ENCODE results near the gene BCDIN3D.

The BCDIN3D gene

DNA sequence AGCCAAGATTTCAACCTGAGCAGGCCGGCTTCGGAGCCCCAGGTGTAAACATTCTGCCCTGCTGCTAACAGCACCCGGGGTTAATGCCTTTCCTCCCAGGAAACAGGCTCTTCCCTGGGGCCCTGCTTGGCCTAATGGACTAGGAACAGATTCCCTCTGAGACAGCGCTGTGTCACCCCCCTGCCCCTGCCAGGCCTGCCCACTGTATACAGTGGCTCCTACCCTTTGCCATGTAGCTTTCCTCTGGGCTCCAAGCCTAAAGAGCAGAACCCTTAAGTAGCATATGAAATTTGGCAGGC lies 28.3 kb upstream of the BCDIN3D start:
- no peak overlapping the region for H3K27ac ChIP-seq (ENCODE audit: insufficient read depth in 1 of 2, low read depth in 1 of 2, low read length in 2 of 2, poor library complexity in 1 of 2, severe bottlenecking in 2 of 2)
- no peak overlapping the region for H3K4me3 ChIP-seq (ENCODE audit: control insufficient read depth in 1 of 7, extremely low read depth in 1 of 7, insufficient read depth in 4 of 7, low read depth in 2 of 7, low read length in 6 of 7)
- no peak for DNase-seq
- H3K36me3 ChIP-seq (ENCODE audit: control insufficient read depth in 4 of 4, insufficient read depth in 4 of 4, low read length in 3 of 4) = no peaks in the 10 kb centered on the region
- ChIA-PET POLR2A (no interaction called here), CTCF (interaction anchor here (0.7 to 6.0 kb wide), 3 partner anchors 24 to 89 kb away, joined by 3 to 24 read pairs (median 4); partner anchors contain the start of gene AQP5)
- peaks cover 0 to 5% (median 0%) of the 10 kb centered on the region in 5 experiments for H3K27me3 ChIP-seq (replicated peaks in 2 of 5; ENCODE audit: control insufficient read depth in 4 of 5, insufficient read depth in 5 of 5, low read length in 4 of 5)
- no peaks in the 10 kb centered on the region for H3K9me3 ChIP-seq (ENCODE audit: control extremely low read depth in 1 of 5, control insufficient read depth in 4 of 5, insufficient read depth in 2 of 5, low read depth in 1 of 5, low read length in 4 of 5)
- H3K4me1 ChIP-seq (ENCODE audit: control extremely low read depth in 1 of 4, control insufficient read depth in 4 of 4, insufficient read depth in 4 of 4, low read length in 3 of 4) = peaks cover 0 to 32% (median 19%) of the 10 kb centered on the region in 4 experiments
- 100% methylated on average over 3 of the region's 4 CpGs for WGBS (ENCODE audit: insufficient coverage)

DNA sequence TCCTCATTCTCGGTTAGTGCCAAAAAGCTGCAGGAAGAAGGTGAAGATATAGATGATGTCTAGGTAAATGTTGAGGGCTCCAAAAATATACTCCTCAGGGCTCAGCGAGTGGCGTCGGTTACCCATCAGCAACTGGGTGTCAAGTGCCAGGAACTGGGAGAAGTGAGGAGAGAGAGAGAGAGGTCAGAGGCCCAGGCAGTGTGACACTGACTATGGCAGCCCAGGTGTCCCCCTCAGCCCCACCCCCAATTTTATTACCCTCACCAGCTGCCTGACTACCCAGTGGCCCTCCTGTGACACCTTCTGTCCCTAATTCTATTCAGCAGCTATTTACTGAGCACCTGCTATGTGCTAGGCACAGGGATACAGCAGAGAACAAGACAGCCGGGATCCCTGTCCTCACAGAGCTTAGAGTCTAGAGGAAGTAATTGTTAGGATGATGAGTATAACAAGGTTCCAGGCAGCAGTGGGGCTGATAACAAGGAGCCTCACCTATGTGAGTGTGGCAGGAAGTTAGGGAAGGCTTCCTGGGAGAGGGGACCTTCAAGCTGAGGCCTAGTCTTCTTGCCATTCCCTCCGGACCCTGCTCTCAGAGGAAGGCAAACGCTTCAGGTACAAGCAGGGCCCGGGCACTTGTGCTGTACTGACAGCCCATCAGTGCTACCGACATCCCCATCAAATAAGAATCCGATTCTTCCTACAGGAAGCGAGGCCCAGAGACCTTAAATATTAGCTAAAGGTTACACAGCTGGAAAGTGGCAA lies 27.8 kb upstream of the BCDIN3D start:
- ChIA-PET POLR2A (no interaction called here), CTCF (interaction anchor here (0.7 to 6.0 kb wide), 5 partner anchors 11 to 89 kb away, joined by 3 to 24 read pairs (median 3); partner anchors contain the start of gene AQP5)
- Histone ChIP-seq H3K4me3 (ENCODE audit: control insufficient read depth in 1 of 7, extremely low read depth in 1 of 7, insufficient read depth in 4 of 7, low read depth in 2 of 7, low read length in 6 of 7) (no peak overlapping the region), H3K9me3 (ENCODE audit: control extremely low read depth in 1 of 5, control insufficient read depth in 4 of 5, insufficient read depth in 2 of 5, low read depth in 1 of 5, low read length in 4 of 5) (no peaks in the 10 kb centered on the region), H3K27ac (ENCODE audit: insufficient read depth in 1 of 2, low read depth in 1 of 2, low read length in 2 of 2, poor library complexity in 1 of 2, severe bottlenecking in 2 of 2) (no peak overlapping the region), H3K27me3 (replicated peaks in 2 of 5; ENCODE audit: control insufficient read depth in 4 of 5, insufficient read depth in 5 of 5, low read length in 4 of 5) (peaks cover 0 to 5% (median 0%) of the 10 kb centered on the region in 5 experiments), H3K4me1 (ENCODE audit: control extremely low read depth in 1 of 4, control insufficient read depth in 4 of 4, insufficient read depth in 4 of 4, low read length in 3 of 4) (peaks cover 0 to 32% (median 19%) of the 10 kb centered on the region in 4 experiments), H3K36me3 (ENCODE audit: control insufficient read depth in 4 of 4, insufficient read depth in 4 of 4, low read length in 3 of 4) (no peaks in the 10 kb centered on the region)
- WGBS (ENCODE audit: insufficient coverage) = 95% methylated on average over 9 of the region's 11 CpGs
- DNase-seq = no peak

DNA sequence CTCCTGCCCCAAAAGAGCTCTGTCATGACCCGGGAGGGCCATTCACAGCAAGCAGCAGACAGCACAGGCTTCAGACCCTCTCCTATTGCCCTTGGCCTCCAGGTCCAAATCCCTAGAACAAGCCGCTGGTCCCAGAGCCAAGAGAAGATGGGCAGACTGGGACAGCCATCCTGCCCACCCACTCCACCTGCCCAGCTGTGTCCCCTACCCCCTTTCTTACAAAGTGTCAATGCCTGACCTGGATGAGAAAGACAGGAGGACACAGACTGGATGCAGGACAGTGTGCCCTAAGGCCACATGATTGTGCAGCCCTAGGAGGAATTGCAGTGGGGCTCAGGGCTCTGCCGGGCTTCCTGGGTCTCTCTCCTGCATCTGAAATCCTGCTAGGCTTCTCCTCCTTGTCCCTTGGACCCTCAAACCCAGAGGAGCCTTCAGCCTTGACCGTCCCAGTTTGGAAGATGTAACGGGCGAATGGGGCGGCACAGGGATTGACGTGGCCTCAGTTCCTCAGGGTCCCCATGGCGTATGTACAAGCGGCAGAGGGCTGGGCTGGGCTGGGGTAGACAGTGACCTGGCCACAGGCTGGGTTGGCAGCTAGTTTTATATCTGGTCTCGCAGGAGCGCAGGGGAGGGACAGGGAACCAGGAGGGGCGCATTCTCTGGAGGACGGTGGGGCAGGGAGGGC lies 27.1 kb upstream of the BCDIN3D start:
- H3K4me1 ChIP-seq (ENCODE audit: control extremely low read depth in 1 of 4, control insufficient read depth in 4 of 4, insufficient read depth in 4 of 4, low read length in 3 of 4) = peaks cover 0 to 32% (median 19%) of the 10 kb centered on the region in 4 experiments
- no peaks in the 10 kb centered on the region for H3K36me3 ChIP-seq (ENCODE audit: control insufficient read depth in 4 of 4, insufficient read depth in 4 of 4, low read length in 3 of 4)
- H3K9me3 ChIP-seq (ENCODE audit: control extremely low read depth in 1 of 5, control insufficient read depth in 4 of 5, insufficient read depth in 2 of 5, low read depth in 1 of 5, low read length in 4 of 5) = no peaks in the 10 kb centered on the region
- no peak for DNase-seq
- H3K27me3 ChIP-seq (replicated peaks in 2 of 5; ENCODE audit: control insufficient read depth in 4 of 5, insufficient read depth in 5 of 5, low read length in 4 of 5) = peaks cover 0 to 10% (median 4%) of the 10 kb centered on the region in 5 experiments
- peak overlapping the region in 1 of 2 experiments; percentile 20 for H3K27ac ChIP-seq (ENCODE audit: insufficient read depth in 1 of 2, low read depth in 1 of 2, low read length in 2 of 2, poor library complexity in 1 of 2, severe bottlenecking in 2 of 2)
- ChIA-PET POLR2A (no interaction called here), CTCF (interaction anchor here (0.8 to 7.0 kb wide), 11 partner anchors 12 to 218 kb away, joined by 3 to 56 read pairs (median 4); partner anchors contain the start of gene AQP5)
- 90% methylated on average over 13 of the region's 14 CpGs for WGBS (ENCODE audit: insufficient coverage)
- no peak overlapping the region for H3K4me3 ChIP-seq (ENCODE audit: control insufficient read depth in 1 of 7, extremely low read depth in 1 of 7, insufficient read depth in 4 of 7, low read depth in 2 of 7, low read length in 6 of 7)

DNA sequence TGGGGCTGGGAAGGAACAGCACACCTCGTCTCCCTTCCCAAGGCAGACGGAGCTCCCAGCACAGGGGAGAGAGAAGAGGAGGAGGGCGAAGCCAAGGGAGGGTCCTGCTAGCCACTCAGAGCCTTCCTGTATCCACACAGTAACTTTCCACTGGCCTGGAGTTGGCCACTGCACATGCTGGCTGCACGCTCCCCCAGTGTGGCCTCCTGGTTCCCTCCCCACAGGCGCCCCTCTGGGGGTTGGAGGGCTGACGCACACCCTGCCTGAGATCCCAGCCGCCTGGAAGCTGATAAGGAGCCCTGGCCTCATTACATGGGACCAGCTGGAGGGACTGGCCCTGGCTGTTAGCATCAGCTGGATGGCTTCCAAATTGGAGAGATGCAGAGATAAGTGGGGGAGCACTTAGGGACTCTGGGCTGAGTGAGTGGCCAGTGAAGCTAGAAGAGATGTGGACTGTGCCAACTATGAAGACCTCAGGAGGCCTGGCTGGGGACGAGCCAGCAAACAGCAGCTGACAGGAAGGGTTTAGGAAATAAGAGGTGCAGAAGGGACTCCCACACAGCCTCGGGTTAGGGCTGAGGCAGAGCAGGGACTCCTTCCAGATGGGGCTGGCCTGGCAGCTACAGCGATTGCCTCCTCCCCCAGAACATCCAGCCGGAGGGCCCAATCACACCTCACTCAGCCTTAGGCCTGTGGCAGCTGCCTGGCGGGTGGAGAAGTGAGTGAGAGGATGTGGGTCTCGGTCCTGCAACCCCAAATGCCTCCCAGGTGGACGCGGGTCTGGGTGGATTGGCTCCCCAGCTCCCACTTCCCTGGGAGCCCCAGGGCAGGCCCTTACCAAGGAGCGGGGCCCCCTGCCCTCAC lies 26.3 kb upstream of the BCDIN3D start:
- H3K36me3 ChIP-seq (ENCODE audit: control insufficient read depth in 4 of 4, insufficient read depth in 4 of 4, low read length in 3 of 4) = no peaks in the 10 kb centered on the region
- peaks cover 0 to 32% (median 19%) of the 10 kb centered on the region in 4 experiments for H3K4me1 ChIP-seq (ENCODE audit: control extremely low read depth in 1 of 4, control insufficient read depth in 4 of 4, insufficient read depth in 4 of 4, low read length in 3 of 4)
- H3K4me3 ChIP-seq (ENCODE audit: control insufficient read depth in 1 of 7, extremely low read depth in 1 of 7, insufficient read depth in 4 of 7, low read depth in 2 of 7, low read length in 6 of 7) = no peak overlapping the region
- peaks cover 0 to 12% (median 4%) of the 10 kb centered on the region in 5 experiments for H3K27me3 ChIP-seq (replicated peaks in 2 of 5; ENCODE audit: control insufficient read depth in 4 of 5, insufficient read depth in 5 of 5, low read length in 4 of 5)
- POLR2A ChIA-PET = no interaction called here
- peak; percentile 80 to 90 (median 86) for DNase-seq
- H3K27ac ChIP-seq (ENCODE audit: insufficient read depth in 1 of 2, low read depth in 1 of 2, low read length in 2 of 2, poor library complexity in 1 of 2, severe bottlenecking in 2 of 2) = peak overlapping the region in 1 of 2 experiments; percentile 63
- 13% methylated on average over 6 of the region's 16 CpGs for WGBS (ENCODE audit: insufficient coverage)
- CTCF ChIA-PET = interaction anchor here (0.6 to 7.0 kb wide), 14 partner anchors 12 to 219 kb away, joined by 3 to 56 read pairs (median 4); partner anchors contain the start of gene AQP5
- no peaks in the 10 kb centered on the region for H3K9me3 ChIP-seq (ENCODE audit: control extremely low read depth in 1 of 5, control insufficient read depth in 4 of 5, insufficient read depth in 2 of 5, low read depth in 1 of 5, low read length in 4 of 5)

DNA sequence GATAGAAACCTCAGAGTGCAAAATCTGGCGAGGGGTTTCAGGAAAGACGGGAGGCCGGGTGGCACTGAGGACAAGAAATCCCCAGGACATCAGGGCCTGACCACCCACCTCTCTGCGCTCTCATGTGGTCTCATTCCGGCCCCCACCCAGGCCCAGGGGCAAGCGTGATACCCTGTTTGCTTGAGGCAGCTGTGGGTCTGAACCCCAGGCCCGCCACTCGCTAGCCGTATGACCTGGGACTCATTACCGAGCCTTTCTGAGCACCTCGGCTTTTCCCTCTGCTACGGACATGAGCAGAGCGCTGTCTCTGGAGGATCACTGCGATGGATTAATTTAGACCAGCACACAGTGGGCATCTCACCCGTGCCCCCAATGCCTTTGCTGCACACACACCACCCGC lies 25.5 kb upstream of the BCDIN3D start:
- Histone ChIP-seq H3K36me3 (ENCODE audit: control insufficient read depth in 4 of 4, insufficient read depth in 4 of 4, low read length in 3 of 4) (no peaks in the 10 kb centered on the region), H3K4me1 (ENCODE audit: control extremely low read depth in 1 of 4, control insufficient read depth in 4 of 4, insufficient read depth in 4 of 4, low read length in 3 of 4) (peaks cover 0 to 32% (median 19%) of the 10 kb centered on the region in 4 experiments), H3K27me3 (replicated peaks in 2 of 5; ENCODE audit: control insufficient read depth in 4 of 5, insufficient read depth in 5 of 5, low read length in 4 of 5) (peaks cover 0 to 12% (median 4%) of the 10 kb centered on the region in 5 experiments), H3K9me3 (ENCODE audit: control extremely low read depth in 1 of 5, control insufficient read depth in 4 of 5, insufficient read depth in 2 of 5, low read depth in 1 of 5, low read length in 4 of 5) (no peaks in the 10 kb centered on the region), H3K4me3 (ENCODE audit: control insufficient read depth in 1 of 7, extremely low read depth in 1 of 7, insufficient read depth in 4 of 7, low read depth in 2 of 7, low read length in 6 of 7) (no peak overlapping the region), H3K27ac (ENCODE audit: insufficient read depth in 1 of 2, low read depth in 1 of 2, low read length in 2 of 2, poor library complexity in 1 of 2, severe bottlenecking in 2 of 2) (peak overlapping the region in 1 of 2 experiments; percentile 63)
- ChIA-PET CTCF (interaction anchor here (0.6 to 7.0 kb wide), 18 partner anchors 12 to 1352 kb away, joined by 3 to 56 read pairs (median 4); partner anchors contain the start of gene AQP5), POLR2A (no interaction called here)
- 95% methylated on average over 12 of the region's 16 CpGs for WGBS (ENCODE audit: insufficient coverage)
- DNase-seq = no peak

DNA sequence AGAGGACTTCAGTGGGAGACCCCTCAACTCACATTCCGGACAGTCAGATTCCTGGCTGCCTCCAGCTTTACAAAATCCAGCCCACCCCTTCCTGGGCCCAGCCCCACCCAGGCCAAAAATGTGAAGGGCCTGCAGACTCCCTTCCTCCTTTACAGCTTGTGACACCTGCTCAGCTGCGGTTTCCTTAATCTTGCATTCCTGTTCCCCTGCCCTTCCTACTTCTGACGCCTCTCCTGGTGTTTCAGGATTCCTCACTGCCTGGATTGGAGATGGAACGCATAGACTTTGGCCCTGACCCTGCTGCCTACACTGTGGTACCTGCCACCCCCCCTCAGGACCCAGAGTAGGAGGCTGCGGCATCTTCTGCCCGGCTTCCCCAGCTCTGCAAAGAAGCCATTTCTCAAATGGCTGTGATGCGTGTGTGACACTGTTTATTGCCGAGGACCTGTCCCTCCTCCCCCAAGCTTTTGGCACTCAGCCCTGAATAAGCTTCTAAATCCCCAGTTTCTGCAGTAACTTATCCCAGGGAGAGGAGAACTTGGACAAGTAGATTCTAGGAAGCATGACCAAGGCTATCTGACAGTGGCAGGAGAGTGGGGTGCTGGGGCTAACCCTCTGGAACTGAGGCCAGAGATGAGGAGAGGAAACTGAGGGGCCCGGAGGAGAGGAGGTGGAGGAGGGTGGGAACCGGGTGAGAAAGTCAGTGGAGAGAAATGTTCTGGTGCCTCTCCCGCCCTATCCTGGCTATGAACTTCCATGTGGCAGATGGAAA lies 24.9 kb upstream of the BCDIN3D start:
- Histone ChIP-seq H3K27ac (ENCODE audit: insufficient read depth in 1 of 2, low read depth in 1 of 2, low read length in 2 of 2, poor library complexity in 1 of 2, severe bottlenecking in 2 of 2) (no peak overlapping the region), H3K9me3 (ENCODE audit: control extremely low read depth in 1 of 5, control insufficient read depth in 4 of 5, insufficient read depth in 2 of 5, low read depth in 1 of 5, low read length in 4 of 5) (no peaks in the 10 kb centered on the region), H3K4me3 (ENCODE audit: control insufficient read depth in 1 of 7, extremely low read depth in 1 of 7, insufficient read depth in 4 of 7, low read depth in 2 of 7, low read length in 6 of 7) (no peak overlapping the region), H3K36me3 (ENCODE audit: control insufficient read depth in 4 of 4, insufficient read depth in 4 of 4, low read length in 3 of 4) (no peaks in the 10 kb centered on the region), H3K4me1 (ENCODE audit: control extremely low read depth in 1 of 4, control insufficient read depth in 4 of 4, insufficient read depth in 4 of 4, low read length in 3 of 4) (peaks cover 0 to 32% (median 19%) of the 10 kb centered on the region in 4 experiments), H3K27me3 (replicated peaks in 2 of 5; ENCODE audit: control insufficient read depth in 4 of 5, insufficient read depth in 5 of 5, low read length in 4 of 5) (peaks cover 0 to 12% (median 4%) of the 10 kb centered on the region in 5 experiments)
- CTCF ChIA-PET = interaction anchor here (0.7 to 7.0 kb wide), 17 partner anchors 11 to 244 kb away, joined by 3 to 56 read pairs (median 6); partner anchors contain the start of genes AQP5 and COX14
- 62% methylated on average over 9 of the region's 11 CpGs for WGBS (ENCODE audit: insufficient coverage)
- POLR2A ChIA-PET = no interaction called here
- no peak for DNase-seq

Measured in common myeloid progenitor, CD34-positive (primary cell).